Measurements from ENCODE around the gene BCAT1.

BCAT1 gene

GRCh38 chr12:24839268-24839791, 109.6 kb downstream of the BCAT1 start:
- TF ChIP-seq CTCF (IDR thresholded peaks at IDR 0.05; ENCODE audit: extremely low read depth, missing control alignments): no peak
- DNase-seq (ENCODE audit: low spot score): peak; percentile 55

GRCh38 chr12:24838531-24838950, 110.4 kb downstream of the BCAT1 start:
- TF ChIP-seq CTCF (IDR thresholded peaks at IDR 0.05; ENCODE audit: extremely low read depth, missing control alignments): no peak
- peak; percentile 34 for DNase-seq (ENCODE audit: low spot score)

- DNase-seq (ENCODE audit: low spot score): no peak
- TF ChIP-seq CTCF (IDR thresholded peaks at IDR 0.05; ENCODE audit: extremely low read depth, missing control alignments): no peak
Observed at GRCh38 chr12:24835377-24835776, 113.5 kb downstream of the BCAT1 start.

GRCh38 chr12:24833513-24833912, 115.4 kb downstream of the BCAT1 start:
- no peak for TF ChIP-seq CTCF (IDR thresholded peaks at IDR 0.05; ENCODE audit: extremely low read depth, missing control alignments)
- DNase-seq (ENCODE audit: low spot score): no peak

DNA sequence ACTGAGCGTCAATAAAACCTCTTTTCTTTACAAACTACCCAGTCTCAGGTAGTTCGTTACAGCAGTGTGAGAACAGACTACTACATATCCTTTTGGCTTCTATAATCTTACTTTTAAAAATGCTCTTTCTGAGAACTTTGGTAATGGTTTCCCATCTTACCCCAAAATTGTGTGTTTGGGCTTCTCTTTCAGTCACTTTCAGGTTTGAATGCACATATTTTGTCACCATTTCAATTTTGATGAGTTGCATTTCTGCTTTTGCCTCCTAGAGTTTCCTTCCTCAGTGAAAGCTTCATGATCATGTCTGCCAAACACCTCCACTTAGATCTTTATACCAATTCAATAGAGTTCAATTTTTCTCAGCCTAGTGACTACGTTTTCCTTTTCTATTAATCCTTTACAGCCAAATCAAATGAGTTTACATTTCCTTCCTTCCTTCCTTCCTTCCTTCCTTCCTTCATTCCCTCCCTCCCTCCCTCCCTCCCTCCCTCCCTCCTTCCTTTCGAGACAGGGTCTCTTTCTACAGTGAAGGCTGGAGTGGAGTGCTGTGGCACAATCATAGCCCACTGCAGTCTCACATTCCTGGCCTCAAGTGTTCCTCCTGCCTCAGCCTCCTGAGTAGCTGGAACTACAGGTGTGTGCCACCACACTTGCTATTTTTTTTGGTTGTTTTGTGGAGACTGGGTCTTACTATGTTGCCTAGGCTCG, 124.9 kb downstream of the BCAT1 start:
- TF ChIP-seq CTCF (IDR thresholded peaks at IDR 0.05; ENCODE audit: extremely low read depth, missing control alignments): no peak
- DNase-seq (ENCODE audit: low spot score): peak; percentile 36

DNA sequence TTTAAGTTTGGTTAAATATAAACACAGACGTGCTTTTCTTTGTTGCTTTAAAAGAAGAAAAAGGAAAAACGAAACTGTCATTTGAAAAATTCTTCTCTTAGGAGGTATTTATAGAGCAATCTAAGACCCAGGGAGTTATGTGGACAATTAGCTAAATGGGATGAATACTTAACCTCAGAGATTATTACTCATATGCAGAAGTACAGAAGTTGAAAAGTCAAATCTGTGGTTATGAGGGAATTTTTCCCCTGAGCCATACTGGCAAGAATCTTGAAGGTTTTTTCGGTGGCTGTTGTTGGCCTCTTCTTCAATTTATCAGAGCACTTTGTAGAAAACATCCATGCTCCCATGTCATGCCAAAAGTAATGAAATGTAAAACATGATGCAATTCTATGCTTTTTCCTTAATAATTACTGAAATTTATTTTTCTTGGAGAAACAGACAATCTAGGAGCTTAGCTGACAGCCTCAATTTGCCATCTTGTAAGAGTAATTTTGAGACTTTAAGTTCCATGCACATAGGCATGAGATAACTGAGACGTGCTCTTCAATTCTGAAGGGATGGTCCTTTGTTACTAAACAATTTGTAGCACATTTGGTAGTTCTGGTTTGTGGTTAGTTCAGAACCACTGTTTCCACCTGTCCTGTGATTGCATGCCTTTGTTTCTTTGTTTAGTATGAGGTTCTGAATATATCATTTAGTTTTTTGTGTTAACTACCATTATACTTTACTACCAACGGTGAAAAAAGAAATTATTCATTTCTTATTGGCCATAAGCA, 126.6 kb downstream of the BCAT1 start:
- DNase-seq (ENCODE audit: low spot score): no peak
- TF ChIP-seq CTCF (IDR thresholded peaks at IDR 0.05; ENCODE audit: extremely low read depth, missing control alignments): no peak

DNA sequence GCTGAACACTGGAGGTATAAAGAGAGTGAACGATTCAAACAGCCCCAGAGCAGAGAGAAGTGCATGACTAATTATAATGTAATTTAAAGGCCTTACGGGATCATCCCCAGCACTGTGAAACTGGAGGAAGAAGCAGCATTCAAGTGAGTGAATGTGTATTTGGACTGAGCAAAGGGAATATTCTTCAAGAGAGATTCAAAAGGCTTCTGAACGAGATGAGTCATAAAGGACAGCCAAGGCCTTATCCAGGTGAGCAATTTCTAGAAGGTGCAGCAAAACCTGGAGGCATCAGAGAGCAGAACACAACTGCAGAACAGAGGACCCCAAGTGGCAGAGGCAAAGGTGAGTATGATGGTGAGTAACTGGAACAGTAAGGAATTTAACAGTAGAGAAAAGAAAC, 127.2 kb downstream of the BCAT1 start:
- DNase-seq (ENCODE audit: low spot score): no peak
- no peak for TF ChIP-seq CTCF (IDR thresholded peaks at IDR 0.05; ENCODE audit: extremely low read depth, missing control alignments)
